Neural cell (in vitro differentiated cells): ENCODE data around the gene LPIN1.
A peak's percentile ranks its signal among the peaks of the same experiment; 100 is the strongest.

Experiments used
- CTCF ChIP-seq: fragments of 450-650 bp; IDR thresholded peaks from 2 replicates; pipeline ENCODE4 v1.5.1; 2014; ENCODE audit warnings: antibody characterized with exemption, mild to moderate bottlenecking, moderate library complexity; ENCODE audit not compliant: poor library complexity, severe bottlenecking
- EP300 ChIP-seq: fragments of 450-650 bp; conservative IDR thresholded peaks from 2 replicates; pipeline ENCODE4 v1.6.1; 2014; ENCODE audit warnings: antibody characterized with exemption, mild to moderate bottlenecking, moderate library complexity; ENCODE audit not compliant: poor library complexity, severe bottlenecking
- EZH2 ChIP-seq: fragments of 200-600, 300-800 bp; shearing (Covaris generic), sonication (generic); IDR thresholded peaks from 2 replicates; pipeline ENCODE4 v1.6.1; 2014; ENCODE audit warnings: antibody characterized with exemption, low read length, borderline replicate concordance, mild to moderate bottlenecking; ENCODE audit not compliant: insufficient read depth, poor library complexity, severe bottlenecking
- MXI1 ChIP-seq: fragments of 450-650 bp; conservative IDR thresholded peaks from 2 replicates; pipeline ENCODE4 v1.6.1; 2014; ENCODE audit warnings: antibody characterized with exemption, mild to moderate bottlenecking; ENCODE audit not compliant: poor library complexity, severe bottlenecking
- POLR2AphosphoS5 ChIP-seq: IDR thresholded peaks from 2 replicates; pipeline ENCODE4 v1.6.1; 2012
- RAD21 ChIP-seq: fragments of 450-650 bp; conservative IDR thresholded peaks from 2 replicates; pipeline ENCODE4 v1.6.1; 2014; ENCODE audit warnings: antibody characterized with exemption, mild to moderate bottlenecking, moderate library complexity
- REST ChIP-seq: IDR thresholded peaks from 2 replicates; pipeline ENCODE4 v1.6.1; 2012; ENCODE audit warnings: borderline replicate concordance
- TAF1 ChIP-seq: IDR thresholded peaks from 2 replicates; pipeline ENCODE4 v1.6.1; 2012; ENCODE audit warnings: low read depth

GRCh38 chr2:11746376-11746806, at the start of gene LPIN1:
- TF ChIP-seq CTCF (peak; percentile 42), POLR2AphosphoS5 (peak; percentile 88), EP300 (no peak), RAD21 (no peak), REST (no peak), MXI1 (peak; percentile 81), EZH2 (no peak), TAF1 (no peak)
